ENCODE measurements around the gene ZC3H7B. TPM values are rescaled to one million over a fixed set of nuclear protein-coding genes. Genes with fewer than 3 reads are reported as not detected.

Gene ZC3H7B
- total and polyA plus RNA-seq, 2 experiments from 2014 or later: 5.7 to 61.5 TPM

DNA sequence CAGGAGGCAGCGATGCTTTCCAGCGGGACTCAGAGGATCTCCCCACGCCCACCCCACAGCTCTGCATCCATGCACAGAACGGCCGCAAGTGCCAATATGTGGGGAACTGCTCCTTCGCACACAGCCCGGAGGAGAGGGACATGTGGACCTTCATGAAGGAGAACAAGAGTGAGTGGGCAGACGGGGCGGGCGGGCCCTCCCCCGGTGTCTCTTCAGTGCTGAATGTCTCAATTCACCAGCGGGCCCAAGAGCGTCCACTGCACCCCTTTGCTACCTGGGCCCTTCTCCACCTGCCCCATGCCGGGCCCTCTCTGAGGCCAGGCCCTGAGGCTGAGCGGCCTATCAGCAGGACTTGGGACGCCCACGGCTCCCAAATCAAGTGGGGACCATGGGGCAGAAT, 54.6 kb downstream of the ZC3H7B start:
- Histone ChIP-seq H3K4me2 (no peak overlapping the region), H3K27me3 (ENCODE audit: insufficient read depth) (no peaks in the 10 kb centered on the region), H3K27ac (ENCODE audit: low read depth) (no peak overlapping the region), H3K79me2 (replicated peaks; ENCODE audit: insufficient read depth) (no peaks in the 10 kb centered on the region), H3K4me3 (no peak overlapping the region), H3K4me1 (ENCODE audit: insufficient read depth) (peaks cover 18% of the 10 kb centered on the region), H4K20me1 (replicated peaks; ENCODE audit: insufficient read depth) (no peaks in the 10 kb centered on the region), H3K36me3 (ENCODE audit: insufficient read depth) (peaks cover 7% of the 10 kb centered on the region), H3F3A (replicated peaks; ENCODE audit: low read depth) (peaks cover 13% of the 10 kb centered on the region; the same call in 1 of the 2 replicates), H2AFZ (no peak overlapping the region), H3K9me2 (ENCODE audit: insufficient read depth) (no peaks in the 10 kb centered on the region)
- H3K36me3 Mint-ChIP-seq (ENCODE audit: low read depth): peaks cover 28% of the 10 kb centered on the region
- H3K9me3 Mint-ChIP-seq: no peaks in the 10 kb centered on the region
- no peak for DNase-seq (ENCODE audit: low spot score)
- ATAC-seq: no peak
- H3K4me1 Mint-ChIP-seq: peaks cover 24% of the 10 kb centered on the region
- peaks cover 15% of the 10 kb centered on the region for H3K27me3 Mint-ChIP-seq (ENCODE audit: insufficient read depth, low read depth, poor library complexity)
- no peak overlapping the region for H3K4me3 Mint-ChIP-seq
- H3K27ac Mint-ChIP-seq: no peak overlapping the region
- TF ChIP-seq EZH2phosphoT487 (IDR thresholded peaks at IDR 0.05; ENCODE audit: unreplicated experiment): no peak
- no peak for TF ChIP-seq JUNB (IDR thresholded peaks at IDR 0.05; ENCODE audit: unreplicated experiment)
- no peak for TF ChIP-seq ETS1 (IDR thresholded peaks at IDR 0.05)
- no peak for TF ChIP-seq CTCF (conservative IDR thresholded peaks at IDR 0.05; ENCODE audit: low read depth in 2 of 2)
- TF ChIP-seq ZNF462 (CRISPR knock-in tag; IDR thresholded peaks at IDR 0.05): no peak
- no peak for TF ChIP-seq ZNF331 (CRISPR knock-in tag; IDR thresholded peaks at IDR 0.05; ENCODE audit: low read depth)
- TF ChIP-seq CREB1 (CRISPR knock-in tag; IDR thresholded peaks at IDR 0.05; ENCODE audit: low read depth): no peak
- TF ChIP-seq, protein P1, sequence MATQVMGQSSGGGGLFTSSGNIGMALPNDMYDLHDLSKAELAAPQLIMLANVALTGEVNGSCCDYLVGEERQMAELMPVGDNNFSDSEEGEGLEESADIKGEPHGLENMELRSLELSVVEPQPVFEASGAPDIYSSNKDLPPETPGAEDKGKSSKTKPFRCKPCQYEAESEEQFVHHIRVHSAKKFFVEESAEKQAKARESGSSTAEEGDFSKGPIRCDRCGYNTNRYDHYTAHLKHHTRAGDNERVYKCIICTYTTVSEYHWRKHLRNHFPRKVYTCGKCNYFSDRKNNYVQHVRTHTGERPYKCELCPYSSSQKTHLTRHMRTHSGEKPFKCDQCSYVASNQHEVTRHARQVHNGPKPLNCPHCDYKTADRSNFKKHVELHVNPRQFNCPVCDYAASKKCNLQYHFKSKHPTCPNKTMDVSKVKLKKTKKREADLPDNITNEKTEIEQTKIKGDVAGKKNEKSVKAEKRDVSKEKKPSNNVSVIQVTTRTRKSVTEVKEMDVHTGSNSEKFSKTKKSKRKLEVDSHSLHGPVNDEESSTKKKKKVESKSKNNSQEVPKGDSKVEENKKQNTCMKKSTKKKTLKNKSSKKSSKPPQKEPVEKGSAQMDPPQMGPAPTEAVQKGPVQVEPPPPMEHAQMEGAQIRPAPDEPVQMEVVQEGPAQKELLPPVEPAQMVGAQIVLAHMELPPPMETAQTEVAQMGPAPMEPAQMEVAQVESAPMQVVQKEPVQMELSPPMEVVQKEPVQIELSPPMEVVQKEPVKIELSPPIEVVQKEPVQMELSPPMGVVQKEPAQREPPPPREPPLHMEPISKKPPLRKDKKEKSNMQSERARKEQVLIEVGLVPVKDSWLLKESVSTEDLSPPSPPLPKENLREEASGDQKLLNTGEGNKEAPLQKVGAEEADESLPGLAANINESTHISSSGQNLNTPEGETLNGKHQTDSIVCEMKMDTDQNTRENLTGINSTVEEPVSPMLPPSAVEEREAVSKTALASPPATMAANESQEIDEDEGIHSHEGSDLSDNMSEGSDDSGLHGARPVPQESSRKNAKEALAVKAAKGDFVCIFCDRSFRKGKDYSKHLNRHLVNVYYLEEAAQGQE (IDR thresholded peaks at IDR 0.05; ENCODE audit: unreplicated experiment): no peak
- no peak for TF ChIP-seq STAT1 (IDR thresholded peaks at IDR 0.05; ENCODE audit: unreplicated experiment)
- no peak for TF ChIP-seq ZNF114 (CRISPR knock-in tag; IDR thresholded peaks at IDR 0.05)
- no peak for TF ChIP-seq POLR2AphosphoS5 (IDR thresholded peaks at IDR 0.05; ENCODE audit: low read depth)
- TF ChIP-seq NANOG (IDR thresholded peaks at IDR 0.05; ENCODE audit: borderline replicate concordance): no peak
- no peak for TF ChIP-seq EZH2 (IDR thresholded peaks at IDR 0.05; ENCODE audit: low read depth, unreplicated experiment)
